PC-9 (cell line): ENCODE data around the gene P2RX7. TPM values are rescaled to one million over a fixed set of nuclear protein-coding genes. Genes with fewer than 3 reads are reported as not detected.
"Not testable (repeated sequence)": the region's sequence is repeated elsewhere in the genome, so short reads cannot be mapped to it uniquely, and the experiment has no call there.

Experiments
- BruUV-seq: library from RNA; stranded (reverse); fragments of 400-500 nt; replicated peaks from 2 replicates; lab custom pipeline; 2021; lab: Mats Ljungman, UMichigan
- CTCF ChIA-PET: fragments of 300-600 bp; sonication (Branson Sonifier 250); formaldehyde crosslinking; loops from one replicate; lab custom pipeline; 2022; ENCODE audit warnings: antibody characterized with exemption; lab: Charles Lee
- POLR2A ChIA-PET: fragments of 300-600 bp; sonication (Branson Sonifier 250); formaldehyde crosslinking; loops from one replicate; lab custom pipeline; 2022; ENCODE audit warnings: antibody characterized with exemption; ENCODE audit not compliant: unreplicated experiment; lab: Charles Lee
- DNase-seq, 2 experiments: peaks; one replicate each; pipeline versions ENCODE4 v3.0.0 to v3.0.0-alpha.2; 2015 to 2022; ENCODE audit warnings: mixed read lengths in 1 of 2
- H2AFZ ChIP-seq: fragments of 200-600 bp; sonication (generic); 2 replicates; pipeline ENCODE4 v1.8.1; 2017; ENCODE audit warnings: antibody characterized with exemption
- H3F3A ChIP-seq: fragments of 200-600 bp; sonication (generic); 2 replicates; pipeline ENCODE4 v1.8.1; 2017; ENCODE audit warnings: antibody characterized with exemption, mild to moderate bottlenecking, low read depth; ENCODE audit not compliant: insufficient read depth
- H3K27ac ChIP-seq: fragments of 200-600 bp; sonication (generic); 2 replicates; pipeline ENCODE4 v1.6.1; 2016; ENCODE audit warnings: mixed run types
- H3K27me3 ChIP-seq: fragments of 200-600 bp; sonication (generic); 2 replicates; pipeline ENCODE4 v1.6.1; 2016; ENCODE audit warnings: low read depth, mixed run types; ENCODE audit not compliant: insufficient read depth
- H3K36me3 ChIP-seq: fragments of 200-600 bp; sonication (generic); 2 replicates; pipeline ENCODE4 v1.6.1; 2016; ENCODE audit warnings: low read depth, mixed run types
- H3K4me1 ChIP-seq: fragments of 200-600 bp; sonication (generic); replicated peaks from 2 replicates; pipeline ENCODE4 v1.6.1; 2016; ENCODE audit warnings: mixed run types; ENCODE audit not compliant: insufficient read depth
- H3K4me2 ChIP-seq: fragments of 200-600 bp; sonication (generic); 2 replicates; pipeline ENCODE4 v1.6.1; 2017; ENCODE audit warnings: mixed run types
- H3K4me3 ChIP-seq: fragments of 200-600 bp; sonication (generic); 2 replicates; pipeline ENCODE4 v1.6.1; 2016; ENCODE audit warnings: mixed run types
- H3K79me2 ChIP-seq: fragments of 200-600 bp; sonication (generic); 2 replicates; pipeline ENCODE4 v1.6.1; 2017; ENCODE audit warnings: low read depth, mixed run types
- H3K9me2 ChIP-seq: fragments of 200-600 bp; sonication (generic); 2 replicates; pipeline ENCODE4 v1.8.1; 2017; ENCODE audit warnings: mild to moderate bottlenecking; ENCODE audit not compliant: insufficient read depth
- H3K9me3 ChIP-seq: fragments of 200-600 bp; sonication (generic); 2 replicates; pipeline ENCODE4 v1.8.1; 2016; ENCODE audit warnings: low read depth; ENCODE audit not compliant: insufficient read depth
- H4K20me1 ChIP-seq: fragments of 200-600 bp; sonication (generic); 2 replicates; pipeline ENCODE4 v1.8.1; 2017; ENCODE audit not compliant: insufficient read depth
- CTCF ChIP-seq: fragments of 200-600 bp; sonication (generic); conservative IDR thresholded peaks from 2 replicates; pipeline ENCODE4 v1.6.1; 2017; ENCODE audit warnings: mixed run types, antibody characterized with exemption, mild to moderate bottlenecking, moderate library complexity
- EZH2 ChIP-seq: fragments of 200-600 bp; sonication (generic); IDR thresholded peaks from 2 replicates; pipeline ENCODE4 v1.8.0; 2017; ENCODE audit warnings: antibody characterized with exemption, low read depth
- intact Hi-C: fragments of 100-400 bp; cut with micrococcal nuclease; formaldehyde crosslinking; loops from one replicate; pipeline ENCODE4 v1.10.0; 2022; ENCODE audit not compliant: unreplicated experiment
- total RNA-seq: library from RNA; stranded (reverse); gene quantifications from 2 replicates; pipeline ENCODE4 v1.2.3, GENCODE V29; 2021

P2RX7 gene
- total RNA-seq, 1 experiment from 2014 or later: 3.2 TPM

- H3F3A ChIP-seq: no peaks in the 10 kb centered on the region
- no peak overlapping the region for H3K4me2 ChIP-seq
- ChIA-PET POLR2A (interaction anchor here (0.6 kb wide), 1 partner anchor 30 kb away, joined by 9 read pairs; no protein-coding TSS in a partner anchor), CTCF (no interaction called here)
- H3K36me3 ChIP-seq: no peaks in the 10 kb centered on the region
- H3K27ac ChIP-seq: no peak overlapping the region
- no peaks in the 10 kb centered on the region for H3K79me2 ChIP-seq
- H4K20me1 ChIP-seq: no peaks in the 10 kb centered on the region
- H3K9me3 ChIP-seq: no peaks in the 10 kb centered on the region
- TF ChIP-seq CTCF (no peak), EZH2 (no peak)
- no peak overlapping the region for H3K4me3 ChIP-seq
- no peak for DNase-seq
- H2AFZ ChIP-seq: no peak overlapping the region
- intact Hi-C loops: no loop called here
- BruUV-seq: no TSS peak
- H3K27me3 ChIP-seq: no peaks in the 10 kb centered on the region
- H3K4me1 ChIP-seq: no peaks in the 10 kb centered on the region
- H3K9me2 ChIP-seq: no peaks in the 10 kb centered on the region
These were observed 66.3 kb downstream of the P2RX7 start for GRCh38 chr12:121198949-121199348.

GRCh38 chr12:121201140-121201539 lies 68.5 kb downstream of the P2RX7 start:
- H3K27ac ChIP-seq, H4K20me1 ChIP-seq, H3F3A ChIP-seq, H3K4me2 ChIP-seq, H3K9me2 ChIP-seq, H3K9me3 ChIP-seq, BruUV-seq, H3K4me3 ChIP-seq, H2AFZ ChIP-seq, H3K36me3 ChIP-seq, H3K4me1 ChIP-seq, H3K79me2 ChIP-seq, intact Hi-C loops, CTCF ChIA-PET, H3K27me3 ChIP-seq, DNase-seq: not testable (repeated sequence)
- POLR2A ChIA-PET: interaction anchor here (0.7 kb wide), 1 partner anchor 121 kb away, joined by 8 read pairs; no protein-coding TSS in a partner anchor

- Histone ChIP-seq H4K20me1 (no peaks in the 10 kb centered on the region), H3K27me3 (no peaks in the 10 kb centered on the region), H3K79me2 (no peaks in the 10 kb centered on the region), H3K27ac (no peak overlapping the region), H3K4me3 (no peak overlapping the region), H3F3A (no peaks in the 10 kb centered on the region), H3K9me3 (no peaks in the 10 kb centered on the region), H3K4me1 (no peaks in the 10 kb centered on the region), H2AFZ (no peak overlapping the region), H3K9me2 (no peaks in the 10 kb centered on the region), H3K4me2 (no peak overlapping the region), H3K36me3 (no peaks in the 10 kb centered on the region)
- intact Hi-C loops: no loop called here
- ChIA-PET CTCF (no interaction called here), POLR2A (no interaction called here)
- no TSS peak for BruUV-seq
- DNase-seq: no peak
- TF ChIP-seq CTCF (no peak), EZH2 (no peak)
These were observed 70.0 kb downstream of the P2RX7 start for GRCh38 chr12:121202407-121203355.
